IMR-90 (cell line): ENCODE measurements around the gene RAPGEF2. TPM values are rescaled to one million over a fixed set of nuclear protein-coding genes. Genes with fewer than 3 reads are reported as not detected.

ENCODE experiments used
- ATAC-seq: fragments of 200-7000 bp; cut with Tn5 transposase; 2 replicates; pipeline ENCODE4 v1.9.1; 2020; ENCODE audit warnings: low read depth, mild to moderate bottlenecking, moderate library complexity
- BruUV-seq: library from RNA; stranded (reverse); fragments of 400-500 nt; replicated peaks from 2 replicates; lab custom pipeline; 2021; lab: Mats Ljungman, UMichigan
- CTCF ChIA-PET: fragments of 300-600 bp; formaldehyde crosslinking; extraction: SDS; loops from one replicate; lab custom pipeline; 2021; ENCODE audit warnings: antibody characterized with exemption; lab: Yijun Ruan, JAX
- POLR2A ChIA-PET: fragments of 300-600 bp; sonication (Branson Sonifier 250); formaldehyde crosslinking; loops from one replicate; lab custom pipeline; 2022; ENCODE audit warnings: antibody characterized with exemption; ENCODE audit not compliant: unreplicated experiment; lab: Charles Lee
- DNase-seq: peaks from one replicate; pipeline ENCODE4 v3.0.0; 2013
- H2AFZ ChIP-seq: replicated peaks from 2 replicates; pipeline ENCODE3; 2013; ENCODE audit warnings: low read length, mild to moderate bottlenecking; ENCODE audit not compliant: poor library complexity
- H2AK5ac ChIP-seq: 2 replicates; pipeline ENCODE4 v1.6.1; 2013; ENCODE audit warnings: low read depth, low read length, inconsistent platforms
- H2AK9ac ChIP-seq: replicated peaks from 2 replicates; pipeline ENCODE3; 2013; ENCODE audit warnings: mild to moderate bottlenecking, low read depth, low read length, moderate library complexity; ENCODE audit not compliant: poor library complexity
- H2BK120ac ChIP-seq: 2 replicates; pipeline ENCODE4 v1.6.1; 2013; ENCODE audit warnings: low read depth, low read length, inconsistent platforms
- H2BK15ac ChIP-seq: 3 replicates; pipeline ENCODE4 v1.6.1; 2013; ENCODE audit warnings: low read depth, low read length, inconsistent platforms
- H2BK20ac ChIP-seq: 2 replicates; pipeline ENCODE4 v1.6.1; 2013; ENCODE audit warnings: low read depth, mild to moderate bottlenecking, inconsistent platforms, low read length, moderate library complexity
- H2BK5ac ChIP-seq: 2 replicates; pipeline ENCODE4 v1.6.1; 2013; ENCODE audit warnings: mild to moderate bottlenecking, low read depth, low read length, inconsistent platforms; ENCODE audit not compliant: poor library complexity, severe bottlenecking
- H3K14ac ChIP-seq: replicated peaks from 2 replicates; pipeline ENCODE4 v1.6.1; 2013; ENCODE audit warnings: low read depth, low read length, inconsistent platforms
- H3K18ac ChIP-seq: 2 replicates; pipeline ENCODE4 v1.6.1; 2013; ENCODE audit warnings: low read depth, low read length, control low read depth
- H3K23ac ChIP-seq: 2 replicates; pipeline ENCODE4 v1.6.1; 2013; ENCODE audit warnings: low read depth, low read length, inconsistent platforms
- H3K27ac ChIP-seq: 2 replicates; pipeline ENCODE4 v1.5.1; 2013; ENCODE audit warnings: mild to moderate bottlenecking, control low read depth, low read length; ENCODE audit not compliant: insufficient read depth
- H3K27me3 ChIP-seq: 2 replicates; pipeline ENCODE4 v1.6.1; 2013; ENCODE audit warnings: low read length; ENCODE audit not compliant: control insufficient read depth, insufficient read depth
- H3K36me3 ChIP-seq: 2 replicates; pipeline ENCODE4 v1.6.1; 2013; ENCODE audit warnings: low read length, mixed read lengths; ENCODE audit not compliant: control insufficient read depth, insufficient read depth
- H3K4ac ChIP-seq: 2 replicates; pipeline ENCODE4 v1.6.1; 2013; ENCODE audit warnings: low read depth, low read length, inconsistent platforms
- H3K4me1 ChIP-seq: 2 replicates; pipeline ENCODE4 v1.6.1; 2013; ENCODE audit warnings: low read length, mixed read lengths; ENCODE audit not compliant: control insufficient read depth, insufficient read depth
- H3K4me2 ChIP-seq: 2 replicates; pipeline ENCODE4 v1.6.1; 2013; ENCODE audit warnings: low read depth, mild to moderate bottlenecking, control low read depth, low read length, moderate library complexity
- H3K4me3 ChIP-seq: 2 replicates; pipeline ENCODE4 v1.5.1; 2013; ENCODE audit warnings: low read depth, mild to moderate bottlenecking, control low read depth, low read length, moderate library complexity; ENCODE audit not compliant: insufficient read depth
- H3K56ac ChIP-seq: 2 replicates; pipeline ENCODE4 v1.6.1; 2013; ENCODE audit warnings: low read length, inconsistent platforms; ENCODE audit not compliant: insufficient read depth; ENCODE audit errors: extremely low read depth
- H3K79me1 ChIP-seq, 2 experiments: 2 replicates each; pipeline ENCODE4 v1.6.1; 2013; ENCODE audit warnings: low read length in 2 of 2, inconsistent platforms in 1 of 2, low read depth in 1 of 2
- H3K9ac ChIP-seq: 2 replicates; pipeline ENCODE4 v1.6.1; 2013; ENCODE audit warnings: low read depth, low read length, control low read depth
- H3K9me1 ChIP-seq: 2 replicates; pipeline ENCODE4 v1.6.1; 2013; ENCODE audit warnings: low read length, inconsistent platforms; ENCODE audit not compliant: insufficient read depth
- H3K9me3 ChIP-seq: 2 replicates; pipeline ENCODE4 v1.6.1; 2013; ENCODE audit warnings: low read length; ENCODE audit not compliant: control insufficient read depth, insufficient read depth
- H4K20me1 ChIP-seq: 2 replicates; pipeline ENCODE4 v1.6.1; 2013; ENCODE audit warnings: low read length, inconsistent platforms; ENCODE audit not compliant: insufficient read depth
- H4K5ac ChIP-seq: 2 replicates; pipeline ENCODE4 v1.6.1; 2013; ENCODE audit warnings: mild to moderate bottlenecking, low read depth, low read length, control low read depth
- H4K8ac ChIP-seq, 2 experiments: 2 replicates each; pipeline ENCODE4 v1.6.1; 2013; ENCODE audit warnings: low read depth in 2 of 2, low read length in 2 of 2, control low read depth in 1 of 2, inconsistent platforms in 1 of 2
- H4K91ac ChIP-seq: 2 replicates; pipeline ENCODE4 v1.6.1; 2013; ENCODE audit warnings: low read depth, low read length, inconsistent platforms; ENCODE audit not compliant: insufficient read depth
- BHLHE40 ChIP-seq: fragments of 150-350 bp; IDR thresholded peaks from 2 replicates; pipeline ENCODE4 v1.6.1; 2016; ENCODE audit warnings: mild to moderate bottlenecking, low read depth, low read length
- CEBPB ChIP-seq: IDR thresholded peaks from 2 replicates; pipeline ENCODE4 v1.6.1; 2012; ENCODE audit warnings: low read depth, low read length, improper control_type of control experiment
- CHD1 ChIP-seq: IDR thresholded peaks from 2 replicates; pipeline ENCODE4 v1.6.1; 2012; ENCODE audit warnings: low read depth, low read length, improper control_type of control experiment
- CTCF ChIP-seq: conservative IDR thresholded peaks from 2 replicates; pipeline ENCODE4 v1.5.1; 2012; ENCODE audit warnings: mild to moderate bottlenecking, low read depth, low read length, improper control_type of control experiment
- FOS ChIP-seq: fragments of 150-350 bp; IDR thresholded peaks from 2 replicates; pipeline ENCODE4 v1.6.1; 2016; ENCODE audit warnings: low read depth, low read length
- MAFK ChIP-seq: IDR thresholded peaks from 2 replicates; pipeline ENCODE4 v1.6.1; 2012; ENCODE audit warnings: low read depth, low read length, improper control_type of control experiment
- MAZ ChIP-seq: IDR thresholded peaks from 2 replicates; pipeline ENCODE4 v1.6.1; 2012; ENCODE audit warnings: low read depth, mild to moderate bottlenecking, low read length, improper control_type of control experiment, moderate library complexity, borderline replicate concordance
- MXI1 ChIP-seq: IDR thresholded peaks from 2 replicates; pipeline ENCODE4 v1.6.1; 2012; ENCODE audit warnings: low read depth, mild to moderate bottlenecking, low read length, moderate library complexity, borderline replicate concordance
- NFE2L2 ChIP-seq: fragments of 150-350 bp; IDR thresholded peaks from 2 replicates; pipeline ENCODE4 v1.6.1; 2016; ENCODE audit warnings: low read depth, mild to moderate bottlenecking, low read length
- POLR2A ChIP-seq: IDR thresholded peaks from 2 replicates; pipeline ENCODE4 v1.6.1; 2012; ENCODE audit warnings: mild to moderate bottlenecking, low read depth, low read length
- RCOR1 ChIP-seq: IDR thresholded peaks from 2 replicates; pipeline ENCODE4 v1.6.1; 2012; ENCODE audit warnings: mild to moderate bottlenecking, low read length, improper control_type of control experiment; ENCODE audit not compliant: insufficient replicate concordance
- RFX5 ChIP-seq: IDR thresholded peaks from 2 replicates; pipeline ENCODE4 v1.8.0; 2012; ENCODE audit warnings: low read depth, mild to moderate bottlenecking, low read length, moderate library complexity
- SMC3 ChIP-seq: fragments of 150-350 bp; IDR thresholded peaks from 2 replicates; pipeline ENCODE4 v1.6.1; 2016; ENCODE audit warnings: low read depth, mild to moderate bottlenecking, antibody characterized with exemption, low read length, moderate library complexity
- WGBS, 2 experiments: methylation state at CpG; one replicate each; pipeline versions ENCODE4 v1.1.5 to v1.1.7; 2013; ENCODE audit warnings: missing lambda C conversion rate in 2 of 2; ENCODE audit not compliant: insufficient read length in 1 of 2; ENCODE audit errors: extremely low coverage in 2 of 2; 5-methylcytosine and 5-hydroxymethylcytosine counted together
- dilution Hi-C: fragments of 300-500 bp; cut with HindIII; formaldehyde crosslinking; loops from one replicate; pipeline ENCODE4 v1.14.3; 2018; ENCODE audit warnings: low sequenced_read_pairs; ENCODE audit not compliant: unreplicated experiment
- in situ Hi-C: fragments of 300-500 bp; cut with MboI; formaldehyde crosslinking; loops from 3 replicates; pipeline ENCODE4 v1.14.3; 2019; ENCODE audit warnings: low sequenced_read_pairs, inconsistent platforms, mixed read lengths
- intact Hi-C: fragments of 100-400 bp; cut with micrococcal nuclease; formaldehyde crosslinking; loops from 2 replicates; pipeline ENCODE4 v1.10.0; 2022
- polyA plus RNA-seq, 3 experiments: library from polyadenylated mRNA; depleted of rRNA; stranded (reverse); fragments of >200 nt; gene quantifications; 2 replicates each; pipeline ENCODE4 v1.2.3, GENCODE V29; 2012; ENCODE audit warnings: low replicate concordance in 1 of 3
- total RNA-seq: library from RNA; depleted of rRNA; stranded (reverse); fragments of >200 nt; gene quantifications from 2 replicates; pipeline ENCODE4 v1.2.3, GENCODE V29; 2012
- TF ChIP-seq, protein P1 (sequence below): fragments of 150-350 bp; IDR thresholded peaks from 2 replicates; pipeline ENCODE4 v1.6.1; 2016; ENCODE audit warnings: low read depth, mild to moderate bottlenecking, low read length, moderate library complexity, borderline replicate concordance

RAPGEF2 gene
- total and polyA plus RNA-seq, 2 of the 4 experiments (the other 2 are of a cell fraction): 27.6 to 109 TPM

DNA sequence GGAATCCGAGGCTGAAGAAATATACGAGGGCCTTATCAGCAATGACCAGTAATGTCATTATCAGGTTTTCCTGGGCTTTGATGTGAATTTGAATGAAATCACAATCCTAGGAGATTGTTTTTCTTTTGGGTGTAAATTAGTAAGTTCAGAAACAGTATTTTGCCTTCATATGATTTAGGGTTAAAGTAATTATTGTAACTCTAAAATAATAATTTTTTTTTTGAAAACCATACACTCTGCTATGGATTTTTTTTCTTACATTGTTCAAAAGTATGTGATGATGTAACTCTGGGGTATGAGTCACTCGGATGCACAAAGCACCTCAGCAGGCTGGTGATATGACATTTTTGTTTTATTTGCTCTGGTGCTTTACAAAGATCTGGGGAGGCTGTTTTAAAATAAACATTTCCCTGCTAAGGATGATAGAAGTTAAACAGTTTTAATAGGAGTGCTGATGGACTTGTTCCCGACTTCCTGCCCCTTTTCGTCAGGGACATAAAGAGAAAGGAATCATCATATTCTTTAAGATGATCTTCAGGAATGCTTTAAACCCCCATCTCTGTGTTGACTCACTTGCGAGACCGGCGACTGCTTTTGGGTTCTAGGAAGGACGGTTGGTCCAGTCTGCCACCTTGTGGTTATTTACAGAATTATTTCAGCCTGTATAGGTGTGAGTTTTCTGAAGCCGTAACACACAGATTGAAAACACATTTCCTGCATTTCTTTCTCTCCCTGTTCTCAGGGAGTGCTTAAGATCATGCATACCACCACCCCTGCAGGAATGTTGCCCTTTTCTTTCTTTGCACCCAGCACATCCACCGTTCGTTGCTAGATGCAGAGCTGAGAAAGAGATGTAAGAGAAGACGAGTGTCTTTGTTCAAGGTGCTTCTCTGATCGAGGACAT is 72.5 kb downstream of the RAPGEF2 start:
- no CpG with 5 or more reads among the region's 14 CpGs for WGBS, 2 experiments
- ATAC-seq (peak; percentile 88), DNase-seq (peak; percentile 94)
- H3K9me1 ChIP-seq: peaks cover 12% of the 10 kb centered on the region
- H2AK9ac ChIP-seq: no peak overlapping the region
- no peaks in the 10 kb centered on the region for H3K36me3 ChIP-seq
- H4K20me1 ChIP-seq: peaks cover 20% of the 10 kb centered on the region
- no peaks in the 10 kb centered on the region for H3K27me3 ChIP-seq
- peak overlapping the region; percentile 80 for H3K14ac ChIP-seq
- H4K5ac ChIP-seq: no peak overlapping the region
- in situ Hi-C loops (loop anchor here (5.0 to 25.0 kb wide), 2 partner anchors 313 to 913 kb away; no protein-coding TSS in a partner anchor), intact Hi-C loops (loop anchor here (1.0 to 5.0 kb wide), 7 partner anchors 28 to 443 kb away; partner anchors contain the start of gene RAPGEF2), dilution Hi-C loops (no loop called here)
- peak overlapping the region; percentile 88; the same call in 1 of the 2 replicates for H2AK5ac ChIP-seq
- peak overlapping the region; percentile 46; the same call in 1 of the 2 replicates for H3K9ac ChIP-seq
- H3K23ac ChIP-seq: peak overlapping the region; percentile 19
- H3K56ac ChIP-seq: peak overlapping the region; percentile 23
- H2BK5ac ChIP-seq: peak overlapping the region; percentile 60
- H3K4me1 ChIP-seq: peaks cover 15% of the 10 kb centered on the region
- CTCF ChIA-PET: interaction anchor here (0.6 kb wide), 1 partner anchor 307 kb away, joined by 3 read pairs; no protein-coding TSS in a partner anchor
- H2BK20ac ChIP-seq: peak overlapping the region; percentile 30
- H3K27ac ChIP-seq: peak overlapping the region; percentile 36; the same call in 1 of the 2 replicates
- POLR2A ChIA-PET: no interaction called here
- H3K79me1 ChIP-seq: peaks cover 24 to 60% of the 10 kb centered on the region in 2 experiments; a peak in 3 of 4 replicates
- peak overlapping the region; percentile 97 for H3K4me2 ChIP-seq
- H2BK15ac ChIP-seq: peak overlapping the region; percentile 42; the same call in 2 of the 3 replicates
- H4K8ac ChIP-seq: peak overlapping the region in 1 of 2 experiments; percentile 56; a peak in 2 of 4 replicates
- no TSS peak for BruUV-seq
- H3K4ac ChIP-seq: peak overlapping the region; percentile 48
- peak overlapping the region; percentile 65 for H2AFZ ChIP-seq
- H3K4me3 ChIP-seq: peak overlapping the region; percentile 35; the same call in 1 of the 2 replicates
- no peaks in the 10 kb centered on the region for H3K9me3 ChIP-seq
- H4K91ac ChIP-seq: peak overlapping the region; percentile 51
- peak overlapping the region; percentile 49 for H2BK120ac ChIP-seq
- peak overlapping the region; percentile 58; the same call in 1 of the 2 replicates for H3K18ac ChIP-seq
- TF ChIP-seq FOS (peak; percentile 73), BHLHE40 (peak; percentile 51; the same call in 1 of the 2 replicates), RFX5 (no peak), MXI1 (no peak), CEBPB (peak; percentile 88), RCOR1 (no peak), SMC3 (peak; percentile 90), MAFK (no peak), CHD1 (no peak), NFE2L2 (no peak), MAZ (no peak), POLR2A (peak; percentile 43; the same call in 1 of the 2 replicates), CTCF (peak; percentile 90)
- TF ChIP-seq, protein P1, sequence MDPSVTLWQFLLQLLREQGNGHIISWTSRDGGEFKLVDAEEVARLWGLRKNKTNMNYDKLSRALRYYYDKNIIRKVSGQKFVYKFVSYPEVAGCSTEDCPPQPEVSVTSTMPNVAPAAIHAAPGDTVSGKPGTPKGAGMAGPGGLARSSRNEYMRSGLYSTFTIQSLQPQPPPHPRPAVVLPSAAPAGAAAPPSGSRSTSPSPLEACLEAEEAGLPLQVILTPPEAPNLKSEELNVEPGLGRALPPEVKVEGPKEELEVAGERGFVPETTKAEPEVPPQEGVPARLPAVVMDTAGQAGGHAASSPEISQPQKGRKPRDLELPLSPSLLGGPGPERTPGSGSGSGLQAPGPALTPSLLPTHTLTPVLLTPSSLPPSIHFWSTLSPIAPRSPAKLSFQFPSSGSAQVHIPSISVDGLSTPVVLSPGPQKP: no peak
